K562 (cell line): ENCODE results near the gene ATP13A4. TPM values are rescaled to one million over a fixed set of nuclear protein-coding genes. Genes with fewer than 3 reads are reported as not detected.

Experiments
- ATAC-seq: fragments of 200-7000 bp; cut with Tn5 transposase; 3 replicates; pipeline ENCODE4 v1.9.1; 2020; ENCODE audit warnings: moderate library complexity
- BruUV-seq: library from RNA; stranded (reverse); fragments of 400-500 nt; replicated peaks from 2 replicates; lab custom pipeline; 2021; lab: Mats Ljungman, UMichigan
- CTCF ChIA-PET: fragments of 300-600 bp; formaldehyde crosslinking; extraction: SDS; loops from one replicate; lab custom pipeline; 2021; ENCODE audit warnings: low intra/inter-chr PET ratio; lab: Yijun Ruan, JAX
- POLR2A ChIA-PET: fragments of 300-600, 350-650 bp; sonication (Branson Sonifier 250); formaldehyde crosslinking; extraction: SDS; loops from one replicate; lab custom pipeline; 2021; ENCODE audit warnings: antibody characterized with exemption, inconsistent platforms; lab: Yijun Ruan, JAX
- DNase-seq, 4 experiments: peaks; one replicate each; pipeline versions ENCODE4 v3.0.0 to v3.0.0-alpha.2; 2011 to 2018; ENCODE audit warnings: low spot score in 3 of 4, mixed read lengths in 3 of 4; ENCODE audit errors: extremely low read depth in 1 of 4
- FAIRE-seq: peaks from 2 replicates; lab custom pipeline; 2011; peaks lifted over from hg19 to GRCh38; lab: Jason Lieb, UNC
- H2AFZ ChIP-seq: 2 replicates; pipeline ENCODE4 v1.6.0; 2011; ENCODE audit warnings: low read depth, low read length, control low read depth, inconsistent platforms
- H3K27ac ChIP-seq: fragments of 200-600 bp; 3 replicates; pipeline ENCODE4 v1.8.0; 2011; ENCODE audit warnings: low read depth, mild to moderate bottlenecking, control low read depth, inconsistent platforms, low read length, moderate library complexity, mixed read lengths; ENCODE audit errors: extremely low read depth
- H3K27me3 ChIP-seq, 2 experiments: fragments of 300-600 bp in 1 of 2; 2 replicates in 1 of 2; 3 replicates in 1 of 2; pipeline versions ENCODE4 v1.6.0 to v1.8.0; 2011; ENCODE audit warnings: inconsistent platforms in 2 of 2, low read length in 2 of 2, mild to moderate bottlenecking in 1 of 2, mixed read lengths in 1 of 2, moderate library complexity in 1 of 2; ENCODE audit not compliant: control insufficient read depth in 2 of 2, insufficient read depth in 2 of 2
- H3K36me3 ChIP-seq: fragments of 300-600 bp; 3 replicates; pipeline ENCODE4 v1.8.0; 2011; ENCODE audit warnings: mild to moderate bottlenecking, low read length, inconsistent platforms; ENCODE audit not compliant: control insufficient read depth, insufficient read depth
- H3K4me1 ChIP-seq, 2 experiments: fragments of 200-600 bp in 1 of 2; replicated peaks in 1 of 2; 2 replicates in 1 of 2; 3 replicates in 1 of 2; pipeline versions ENCODE4 v1.5.1 to v1.8.0; 2011; ENCODE audit warnings: inconsistent platforms in 2 of 2, low read length in 2 of 2, mild to moderate bottlenecking in 1 of 2, mixed read lengths in 1 of 2, moderate library complexity in 1 of 2; ENCODE audit not compliant: control insufficient read depth in 2 of 2, insufficient read depth in 2 of 2
- H3K4me2 ChIP-seq: 2 replicates; pipeline ENCODE4 v1.6.1; 2011; ENCODE audit warnings: low read length, control low read depth, inconsistent platforms, mixed read lengths; ENCODE audit not compliant: insufficient read depth
- H3K4me3 ChIP-seq: fragments of 200-600 bp; sonication (generic), shearing (Covaris generic); 2 replicates; pipeline ENCODE4 v1.5.1; 2016; ENCODE audit warnings: control low read depth, inconsistent platforms
- H3K79me2 ChIP-seq: fragments of 200-600 bp; 3 replicates; pipeline ENCODE4 v1.8.0; 2011; ENCODE audit warnings: low read length, inconsistent platforms; ENCODE audit not compliant: control insufficient read depth, insufficient read depth
- H3K9ac ChIP-seq, 2 experiments: 2 replicates each; pipeline versions ENCODE4 v1.6.0 to v1.6.1; 2011; ENCODE audit warnings: low read depth in 2 of 2, low read length in 2 of 2, control low read depth in 1 of 2, inconsistent platforms in 1 of 2, mild to moderate bottlenecking in 1 of 2, mixed read lengths in 1 of 2; ENCODE audit not compliant: insufficient read depth in 1 of 2
- H3K9me1 ChIP-seq: one replicate; pipeline ENCODE4 v1.6.0; 2011; ENCODE audit warnings: inconsistent platforms, mild to moderate bottlenecking, low read length, moderate library complexity; ENCODE audit not compliant: control insufficient read depth, insufficient read depth
- H3K9me3 ChIP-seq: replicated peaks from 2 replicates; pipeline ENCODE4 v1.5.1; 2011; ENCODE audit warnings: low read depth, low read length, inconsistent platforms; ENCODE audit not compliant: control insufficient read depth, insufficient read depth
- H4K20me1 ChIP-seq: replicated peaks from 2 replicates; pipeline ENCODE4 v1.6.1; 2011; ENCODE audit warnings: low read length, inconsistent platforms, mixed read lengths; ENCODE audit not compliant: control insufficient read depth, insufficient read depth
- BRF1 ChIP-seq: IDR thresholded peaks from 3 replicates; pipeline ENCODE4 v1.6.1; 2011; ENCODE audit warnings: borderline replicate concordance, mild to moderate bottlenecking; ENCODE audit not compliant: insufficient read length; ENCODE audit errors: extremely low read depth
- DMBX1 ChIP-seq: fragments of 250-450 bp; sonication (Bioruptor Pico); IDR thresholded peaks from 2 replicates; pipeline ENCODE4 v1.8.0; 2022; ENCODE audit warnings: inconsistent platforms, mild to moderate bottlenecking, moderate library complexity, borderline replicate concordance
- KDM2B ChIP-seq: fragments of 250-450 bp; sonication (Bioruptor Pico); IDR thresholded peaks from 2 replicates; pipeline ENCODE4 v1.8.0; 2021; ENCODE audit warnings: mild to moderate bottlenecking, moderate library complexity
- NR2C1 ChIP-seq, 2 experiments: fragments of 450-650 bp; IDR thresholded peaks; 2 replicates each; pipeline ENCODE4 v1.6.1; 2017; ENCODE audit warnings: mild to moderate bottlenecking in 2 of 2, antibody characterized with exemption in 1 of 2, inconsistent platforms in 1 of 2, missing compliant biosample characterization in 1 of 2, missing genetic modification characterization in 1 of 2
- WGBS: fragments of 100-300 bp; shearing (Covaris generic); methylation state at CpG from one replicate; pipeline ENCODE4 v1.1.6; 2016; ENCODE audit warnings: low coverage, mixed read lengths; ENCODE audit not compliant: insufficient coverage; ENCODE audit errors: missing lambda C conversion rate; 5-methylcytosine and 5-hydroxymethylcytosine counted together
- in situ Hi-C: fragments of 300-500 bp; cut with MboI; formaldehyde crosslinking; loops from 4 replicates; pipeline ENCODE4 v1.15.0; 2018; ENCODE audit warnings: inconsistent platforms, mixed read lengths
- intact Hi-C: fragments of 100-400 bp; cut with micrococcal nuclease; formaldehyde crosslinking; loops from 2 replicates; pipeline ENCODE4 v1.14.2; 2022
- polyA plus RNA-seq, 8 experiments: library from polyadenylated mRNA; depleted of rRNA in 4 of 8; stranded (reverse) in 5 of 8; unstranded in 3 of 8; fragments of >200 nt; fragmentation: Nextera tagmentation in 2 of 8; fragmentation: Illumina TruSeq in 1 of 8; extraction: Ambion mirVana in 2 of 8; extraction: Trizol in 1 of 8; gene quantifications; 2 replicates each; pipeline versions ENCODE4 v1.2.1 to v1.2.3, GENCODE V29; 2011 to 2014; ENCODE audit warnings: inconsistent platforms in 1 of 8, missing spikeins in 1 of 8
- total RNA-seq, 7 experiments: library from RNA; depleted of rRNA in 6 of 7; stranded (reverse); fragments of >200 nt in 6 of 7; fragmentation: Illumina TruSeq in 2 of 7; extraction: Trizol in 2 of 7; gene quantifications; 2 replicates each; pipeline versions ENCODE4 v1.2.1 to v1.2.3, GENCODE V29; 2011 to 2021; ENCODE audit warnings: low replicate concordance in 1 of 7
- TF ChIP-seq, protein P1 (sequence below): sonication (generic); formaldehyde crosslinking; IDR thresholded peaks from 2 replicates; pipeline ENCODE4 v1.8.1; 2023; ENCODE audit warnings: missing genetic modification reagents, mild to moderate bottlenecking, borderline replicate concordance
- TF ChIP-seq, protein P2 (sequence below): fragments of 250-450 bp; sonication (Bioruptor Pico); IDR thresholded peaks from 2 replicates; pipeline ENCODE4 v1.4.0; 2020
- TF ChIP-seq, protein P3 (sequence below): sonication (generic); formaldehyde crosslinking; IDR thresholded peaks from 2 replicates; pipeline ENCODE4 v1.8.0; 2022; ENCODE audit warnings: missing genetic modification reagents, mild to moderate bottlenecking, borderline replicate concordance

Gene ATP13A4
- total and polyA plus RNA-seq, 9 of the 15 experiments (the other 6 are each of a cell fraction or from before 2014, with no cell fraction given), result 0.03 to 0.14 (median 0.07) TPM; not detected in 6

DNA sequence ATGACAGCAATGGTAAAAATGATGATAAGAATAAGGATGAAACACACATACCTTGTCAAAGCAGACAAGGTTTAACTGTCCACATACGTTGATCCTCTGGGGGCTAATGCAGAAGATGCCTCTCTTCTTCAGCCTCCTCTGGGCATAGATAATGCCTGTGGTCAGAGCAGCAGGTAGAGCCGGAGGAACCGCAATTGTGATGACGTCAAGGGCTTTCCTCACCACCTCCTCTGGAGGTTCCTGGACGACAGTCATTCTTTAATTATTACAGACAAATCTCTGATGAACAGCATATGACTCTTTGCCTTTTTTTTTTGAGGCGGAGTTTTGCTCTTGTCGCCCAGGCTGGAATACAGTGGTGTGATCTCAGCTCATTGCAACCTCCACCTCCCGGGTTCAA lies 89.8 kb downstream of the ATP13A4 start:
- DNase-seq, result no peak
- WGBS, result 0% methylated on average over 8 of the region's 8 CpGs
- intact Hi-C loops (loop anchor here (10.0 kb wide), 2 partner anchors 240 to 850 kb away; no protein-coding TSS in a partner anchor), in situ Hi-C loops (no loop called here)
- Histone ChIP-seq H3K27ac (no peak overlapping the region), H2AFZ (no peak overlapping the region), H3K4me3 (no peak overlapping the region), H3K27me3 (no peaks in the 10 kb centered on the region; a peak in 1 of 5 replicates), H3K36me3 (no peaks in the 10 kb centered on the region), H3K79me2 (no peaks in the 10 kb centered on the region), H3K9ac (no peak overlapping the region), H3K4me2 (no peak overlapping the region), H3K9me1 (no peaks in the 10 kb centered on the region), H3K9me3 (no peaks in the 10 kb centered on the region), H4K20me1 (no peaks in the 10 kb centered on the region), H3K4me1 (no peaks in the 10 kb centered on the region)
- FAIRE-seq, result no peak
- ChIA-PET CTCF (no interaction called here), POLR2A (interaction anchor here (0.6 kb wide), 1 partner anchor 11 kb away, joined by 3 read pairs; no protein-coding TSS in a partner anchor)
- no peak for ATAC-seq
- no TSS peak for BruUV-seq
- TF ChIP-seq, protein P1, sequence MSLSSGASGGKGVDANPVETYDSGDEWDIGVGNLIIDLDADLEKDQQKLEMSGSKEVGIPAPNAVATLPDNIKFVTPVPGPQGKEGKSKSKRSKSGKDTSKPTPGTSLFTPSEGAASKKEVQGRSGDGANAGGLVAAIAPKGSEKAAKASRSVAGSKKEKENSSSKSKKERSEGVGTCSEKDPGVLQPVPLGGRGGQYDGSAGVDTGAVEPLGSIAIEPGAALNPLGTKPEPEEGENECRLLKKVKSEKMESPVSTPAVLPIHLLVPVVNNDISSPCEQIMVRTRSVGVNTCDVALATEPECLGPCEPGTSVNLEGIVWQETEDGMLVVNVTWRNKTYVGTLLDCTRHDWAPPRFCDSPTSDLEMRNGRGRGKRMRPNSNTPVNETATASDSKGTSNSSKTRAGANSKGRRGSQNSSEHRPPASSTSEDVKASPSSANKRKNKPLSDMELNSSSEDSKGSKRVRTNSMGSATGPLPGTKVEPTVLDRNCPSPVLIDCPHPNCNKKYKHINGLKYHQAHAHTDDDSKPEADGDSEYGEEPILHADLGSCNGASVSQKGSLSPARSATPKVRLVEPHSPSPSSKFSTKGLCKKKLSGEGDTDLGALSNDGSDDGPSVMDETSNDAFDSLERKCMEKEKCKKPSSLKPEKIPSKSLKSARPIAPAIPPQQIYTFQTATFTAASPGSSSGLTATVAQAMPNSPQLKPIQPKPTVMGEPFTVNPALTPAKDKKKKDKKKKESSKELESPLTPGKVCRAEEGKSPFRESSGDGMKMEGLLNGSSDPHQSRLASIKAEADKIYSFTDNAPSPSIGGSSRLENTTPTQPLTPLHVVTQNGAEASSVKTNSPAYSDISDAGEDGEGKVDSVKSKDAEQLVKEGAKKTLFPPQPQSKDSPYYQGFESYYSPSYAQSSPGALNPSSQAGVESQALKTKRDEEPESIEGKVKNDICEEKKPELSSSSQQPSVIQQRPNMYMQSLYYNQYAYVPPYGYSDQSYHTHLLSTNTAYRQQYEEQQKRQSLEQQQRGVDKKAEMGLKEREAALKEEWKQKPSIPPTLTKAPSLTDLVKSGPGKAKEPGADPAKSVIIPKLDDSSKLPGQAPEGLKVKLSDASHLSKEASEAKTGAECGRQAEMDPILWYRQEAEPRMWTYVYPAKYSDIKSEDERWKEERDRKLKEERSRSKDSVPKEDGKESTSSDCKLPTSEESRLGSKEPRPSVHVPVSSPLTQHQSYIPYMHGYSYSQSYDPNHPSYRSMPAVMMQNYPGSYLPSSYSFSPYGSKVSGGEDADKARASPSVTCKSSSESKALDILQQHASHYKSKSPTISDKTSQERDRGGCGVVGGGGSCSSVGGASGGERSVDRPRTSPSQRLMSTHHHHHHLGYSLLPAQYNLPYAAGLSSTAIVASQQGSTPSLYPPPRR (CRISPR knock-in tag), result no peak
- TF ChIP-seq, protein P2, sequence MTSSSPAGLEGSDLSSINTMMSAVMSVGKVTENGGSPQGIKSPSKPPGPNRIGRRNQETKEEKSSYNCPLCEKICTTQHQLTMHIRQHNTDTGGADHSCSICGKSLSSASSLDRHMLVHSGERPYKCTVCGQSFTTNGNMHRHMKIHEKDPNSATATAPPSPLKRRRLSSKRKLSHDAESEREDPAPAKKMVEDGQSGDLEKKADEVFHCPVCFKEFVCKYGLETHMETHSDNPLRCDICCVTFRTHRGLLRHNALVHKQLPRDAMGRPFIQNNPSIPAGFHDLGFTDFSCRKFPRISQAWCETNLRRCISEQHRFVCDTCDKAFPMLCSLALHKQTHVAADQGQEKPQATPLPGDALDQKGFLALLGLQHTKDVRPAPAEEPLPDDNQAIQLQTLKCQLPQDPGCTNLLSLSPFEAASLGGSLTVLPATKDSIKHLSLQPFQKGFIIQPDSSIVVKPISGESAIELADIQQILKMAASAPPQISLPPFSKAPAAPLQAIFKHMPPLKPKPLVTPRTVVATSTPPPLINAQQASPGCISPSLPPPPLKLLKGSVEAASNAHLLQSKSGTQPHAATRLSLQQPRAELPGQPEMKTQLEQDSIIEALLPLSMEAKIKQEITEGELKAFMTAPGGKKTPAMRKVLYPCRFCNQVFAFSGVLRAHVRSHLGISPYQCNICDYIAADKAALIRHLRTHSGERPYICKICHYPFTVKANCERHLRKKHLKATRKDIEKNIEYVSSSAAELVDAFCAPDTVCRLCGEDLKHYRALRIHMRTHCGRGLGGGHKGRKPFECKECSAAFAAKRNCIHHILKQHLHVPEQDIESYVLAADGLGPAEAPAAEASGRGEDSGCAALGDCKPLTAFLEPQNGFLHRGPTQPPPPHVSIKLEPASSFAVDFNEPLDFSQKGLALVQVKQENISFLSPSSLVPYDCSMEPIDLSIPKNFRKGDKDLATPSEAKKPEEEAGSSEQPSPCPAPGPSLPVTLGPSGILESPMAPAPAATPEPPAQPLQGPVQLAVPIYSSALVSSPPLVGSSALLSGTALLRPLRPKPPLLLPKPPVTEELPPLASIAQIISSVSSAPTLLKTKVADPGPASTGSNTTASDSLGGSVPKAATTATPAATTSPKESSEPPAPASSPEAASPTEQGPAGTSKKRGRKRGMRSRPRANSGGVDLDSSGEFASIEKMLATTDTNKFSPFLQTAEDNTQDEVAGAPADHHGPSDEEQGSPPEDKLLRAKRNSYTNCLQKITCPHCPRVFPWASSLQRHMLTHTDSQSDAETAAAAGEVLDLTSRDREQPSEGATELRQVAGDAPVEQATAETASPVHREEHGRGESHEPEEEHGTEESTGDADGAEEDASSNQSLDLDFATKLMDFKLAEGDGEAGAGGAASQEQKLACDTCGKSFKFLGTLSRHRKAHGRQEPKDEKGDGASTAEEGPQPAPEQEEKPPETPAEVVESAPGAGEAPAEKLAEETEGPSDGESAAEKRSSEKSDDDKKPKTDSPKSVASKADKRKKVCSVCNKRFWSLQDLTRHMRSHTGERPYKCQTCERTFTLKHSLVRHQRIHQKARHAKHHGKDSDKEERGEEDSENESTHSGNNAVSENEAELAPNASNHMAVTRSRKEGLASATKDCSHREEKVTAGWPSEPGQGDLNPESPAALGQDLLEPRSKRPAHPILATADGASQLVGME (CRISPR knock-in tag), result no peak
- TF ChIP-seq, protein P3, sequence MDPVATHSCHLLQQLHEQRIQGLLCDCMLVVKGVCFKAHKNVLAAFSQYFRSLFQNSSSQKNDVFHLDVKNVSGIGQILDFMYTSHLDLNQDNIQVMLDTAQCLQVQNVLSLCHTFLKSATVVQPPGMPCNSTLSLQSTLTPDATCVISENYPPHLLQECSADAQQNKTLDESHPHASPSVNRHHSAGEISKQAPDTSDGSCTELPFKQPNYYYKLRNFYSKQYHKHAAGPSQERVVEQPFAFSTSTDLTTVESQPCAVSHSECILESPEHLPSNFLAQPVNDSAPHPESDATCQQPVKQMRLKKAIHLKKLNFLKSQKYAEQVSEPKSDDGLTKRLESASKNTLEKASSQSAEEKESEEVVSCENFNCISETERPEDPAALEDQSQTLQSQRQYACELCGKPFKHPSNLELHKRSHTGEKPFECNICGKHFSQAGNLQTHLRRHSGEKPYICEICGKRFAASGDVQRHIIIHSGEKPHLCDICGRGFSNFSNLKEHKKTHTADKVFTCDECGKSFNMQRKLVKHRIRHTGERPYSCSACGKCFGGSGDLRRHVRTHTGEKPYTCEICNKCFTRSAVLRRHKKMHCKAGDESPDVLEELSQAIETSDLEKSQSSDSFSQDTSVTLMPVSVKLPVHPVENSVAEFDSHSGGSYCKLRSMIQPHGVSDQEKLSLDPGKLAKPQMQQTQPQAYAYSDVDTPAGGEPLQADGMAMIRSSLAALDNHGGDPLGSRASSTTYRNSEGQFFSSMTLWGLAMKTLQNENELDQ (CRISPR knock-in tag), result no peak
- no peak for TF ChIP-seq NR2C1 (IDR thresholded peaks at IDR 0.05)
- TF ChIP-seq NR2C1 (tag; IDR thresholded peaks at IDR 0.05), result no peak
- TF ChIP-seq BRF1, result no peak
- no peak for TF ChIP-seq DMBX1
- no peak for TF ChIP-seq KDM2B (CRISPR knock-in tag)
